ENCODE results near the gene PTPRD.

The PTPRD gene

DNA sequence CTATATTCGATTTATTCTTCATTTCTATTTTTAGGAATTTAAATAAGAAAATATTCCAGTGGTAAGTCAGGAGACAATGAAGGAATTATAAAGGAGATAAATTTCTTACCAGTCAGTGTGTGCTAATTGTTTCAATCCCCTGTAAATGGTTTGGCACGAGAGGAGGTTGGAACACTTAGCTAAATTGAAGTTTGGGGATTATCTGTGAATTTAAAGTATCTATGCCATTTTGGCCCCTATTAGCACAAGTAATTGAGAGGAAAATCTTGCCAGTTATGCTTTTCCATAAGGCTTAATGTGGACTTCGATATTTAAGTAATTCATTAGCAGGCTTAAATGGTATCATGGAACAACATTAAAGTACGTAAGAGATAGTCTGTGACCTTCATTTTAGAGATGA lies 860.8 kb downstream of the PTPRD start:
- no peak overlapping the region for H3K27ac ChIP-seq (ENCODE audit: extremely low read depth, low read depth, low read length)
- CTCF ChIA-PET, result no interaction called here
- TF ChIP-seq ZNF707 (tag by site-specific recombination; IDR thresholded peaks at IDR 0.05), result no peak

DNA sequence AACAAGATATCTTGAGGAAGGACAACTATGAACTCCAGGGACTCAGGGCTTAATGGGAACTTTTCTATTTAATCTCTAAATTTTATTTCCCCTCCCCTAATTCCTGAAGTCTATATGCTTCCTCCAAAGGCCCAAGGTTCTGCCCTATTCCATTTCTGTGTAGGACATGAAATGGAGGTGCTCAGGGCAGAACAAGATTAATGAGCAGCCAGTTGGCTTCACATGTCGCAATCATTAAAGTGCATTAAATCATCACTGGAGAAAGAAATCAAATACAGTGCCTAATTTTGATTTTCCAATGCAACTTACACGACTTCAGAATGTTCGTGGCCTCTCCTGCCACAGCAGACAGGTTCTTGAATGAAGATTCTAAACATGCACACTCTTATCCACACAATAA lies 862.1 kb downstream of the PTPRD start:
- H3K4me1 ChIP-seq (ENCODE audit: control insufficient read depth, insufficient read depth, low read length), result no peaks in the 10 kb centered on the region
- no peaks in the 10 kb centered on the region for H3K36me3 ChIP-seq (ENCODE audit: control insufficient read depth in 2 of 2, insufficient read depth in 1 of 2, low read length in 2 of 2)
- no peaks in the 10 kb centered on the region for H3K9me3 ChIP-seq (ENCODE audit: control insufficient read depth, insufficient read depth, low read depth, low read length)
- TF ChIP-seq ZSCAN23 (tag by site-specific recombination; IDR thresholded peaks at IDR 0.05) (no peak), ZNF169 (tag by site-specific recombination; IDR thresholded peaks at IDR 0.05) (no peak), ZBTB1 (tag by site-specific recombination; IDR thresholded peaks at IDR 0.05) (no peak)
- CTCF ChIA-PET, result interaction anchor here (0.5 to 0.6 kb wide), 2 partner anchors 139 to 1965 kb away, joined by 3 read pairs; no protein-coding TSS in a partner anchor
- H3K4me3 ChIP-seq (ENCODE audit: low read depth, low read length), result no peak overlapping the region
- no peak overlapping the region for H3K27ac ChIP-seq (ENCODE audit: extremely low read depth, low read depth, low read length)
- POLR2A ChIA-PET, result no interaction called here

More for the DNA sequence above, 860.8 kb downstream of the PTPRD start:
- H3K36me3 ChIP-seq (ENCODE audit: control insufficient read depth in 2 of 2, insufficient read depth in 1 of 2, low read length in 2 of 2), result no peaks in the 10 kb centered on the region
- POLR2A ChIA-PET, result no interaction called here
- H3K4me3 ChIP-seq (ENCODE audit: low read depth, low read length), result no peak overlapping the region
- H3K4me1 ChIP-seq (ENCODE audit: control insufficient read depth, insufficient read depth, low read length), result no peaks in the 10 kb centered on the region
- no peaks in the 10 kb centered on the region for H3K9me3 ChIP-seq (ENCODE audit: control insufficient read depth, insufficient read depth, low read depth, low read length)

GRCh38 chr9:9749591-9749990 lies 863.2 kb downstream of the PTPRD start:
- Histone ChIP-seq H3K4me1 (ENCODE audit: control insufficient read depth, insufficient read depth, low read length) (no peaks in the 10 kb centered on the region), H3K27ac (ENCODE audit: extremely low read depth, low read depth, low read length) (no peak overlapping the region), H3K9me3 (ENCODE audit: control insufficient read depth, insufficient read depth, low read depth, low read length) (no peaks in the 10 kb centered on the region), H3K4me3 (ENCODE audit: low read depth, low read length) (no peak overlapping the region), H3K36me3 (ENCODE audit: control insufficient read depth in 2 of 2, insufficient read depth in 1 of 2, low read length in 2 of 2) (no peaks in the 10 kb centered on the region)
- TF ChIP-seq ZNF223 (tag by site-specific recombination; IDR thresholded peaks at IDR 0.05), result no peak
- no peak for TF ChIP-seq HOXC10 (CRISPR knock-in tag; IDR thresholded peaks at IDR 0.05)
- no peak for TF ChIP-seq ELK4 (IDR thresholded peaks at IDR 0.05; ENCODE audit: borderline replicate concordance, low read depth, low read length)
- TF ChIP-seq ZNF747 (tag by site-specific recombination; IDR thresholded peaks at IDR 0.05), result no peak
- ChIA-PET POLR2A (no interaction called here), CTCF (no interaction called here)

DNA sequence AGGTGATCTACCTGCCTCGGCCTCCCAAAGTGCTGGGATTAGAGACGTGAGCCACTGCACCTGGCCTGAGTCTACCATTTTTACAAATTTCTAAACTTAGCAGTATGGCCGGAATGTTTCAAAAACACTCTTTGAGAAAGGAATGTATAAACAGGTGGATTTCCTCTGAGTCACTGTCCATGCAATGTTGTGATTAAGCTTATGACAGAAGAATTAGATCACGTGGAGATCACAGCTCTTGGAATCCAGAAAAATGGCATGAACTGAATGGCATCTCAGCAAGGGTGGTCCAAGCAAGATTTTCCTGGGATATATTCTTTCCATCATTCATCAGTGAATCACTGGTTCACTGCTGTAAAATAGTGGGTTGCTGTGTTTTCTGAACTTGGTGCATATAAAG lies 865.0 kb downstream of the PTPRD start:
- Histone ChIP-seq H3K4me3 (ENCODE audit: low read depth, low read length) (no peak overlapping the region), H3K27ac (ENCODE audit: extremely low read depth, low read depth, low read length) (no peak overlapping the region), H3K36me3 (ENCODE audit: control insufficient read depth in 2 of 2, insufficient read depth in 1 of 2, low read length in 2 of 2) (no peaks in the 10 kb centered on the region), H3K4me1 (ENCODE audit: control insufficient read depth, insufficient read depth, low read length) (no peaks in the 10 kb centered on the region), H3K9me3 (ENCODE audit: control insufficient read depth, insufficient read depth, low read depth, low read length) (no peaks in the 10 kb centered on the region)
- no peak for TF ChIP-seq REPIN1 (tag by site-specific recombination; IDR thresholded peaks at IDR 0.05; ENCODE audit: low read depth)
- TF ChIP-seq YY1 (tag by site-specific recombination; IDR thresholded peaks at IDR 0.05), result no peak
- TF ChIP-seq, protein P1, sequence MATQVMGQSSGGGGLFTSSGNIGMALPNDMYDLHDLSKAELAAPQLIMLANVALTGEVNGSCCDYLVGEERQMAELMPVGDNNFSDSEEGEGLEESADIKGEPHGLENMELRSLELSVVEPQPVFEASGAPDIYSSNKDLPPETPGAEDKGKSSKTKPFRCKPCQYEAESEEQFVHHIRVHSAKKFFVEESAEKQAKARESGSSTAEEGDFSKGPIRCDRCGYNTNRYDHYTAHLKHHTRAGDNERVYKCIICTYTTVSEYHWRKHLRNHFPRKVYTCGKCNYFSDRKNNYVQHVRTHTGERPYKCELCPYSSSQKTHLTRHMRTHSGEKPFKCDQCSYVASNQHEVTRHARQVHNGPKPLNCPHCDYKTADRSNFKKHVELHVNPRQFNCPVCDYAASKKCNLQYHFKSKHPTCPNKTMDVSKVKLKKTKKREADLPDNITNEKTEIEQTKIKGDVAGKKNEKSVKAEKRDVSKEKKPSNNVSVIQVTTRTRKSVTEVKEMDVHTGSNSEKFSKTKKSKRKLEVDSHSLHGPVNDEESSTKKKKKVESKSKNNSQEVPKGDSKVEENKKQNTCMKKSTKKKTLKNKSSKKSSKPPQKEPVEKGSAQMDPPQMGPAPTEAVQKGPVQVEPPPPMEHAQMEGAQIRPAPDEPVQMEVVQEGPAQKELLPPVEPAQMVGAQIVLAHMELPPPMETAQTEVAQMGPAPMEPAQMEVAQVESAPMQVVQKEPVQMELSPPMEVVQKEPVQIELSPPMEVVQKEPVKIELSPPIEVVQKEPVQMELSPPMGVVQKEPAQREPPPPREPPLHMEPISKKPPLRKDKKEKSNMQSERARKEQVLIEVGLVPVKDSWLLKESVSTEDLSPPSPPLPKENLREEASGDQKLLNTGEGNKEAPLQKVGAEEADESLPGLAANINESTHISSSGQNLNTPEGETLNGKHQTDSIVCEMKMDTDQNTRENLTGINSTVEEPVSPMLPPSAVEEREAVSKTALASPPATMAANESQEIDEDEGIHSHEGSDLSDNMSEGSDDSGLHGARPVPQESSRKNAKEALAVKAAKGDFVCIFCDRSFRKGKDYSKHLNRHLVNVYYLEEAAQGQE (tag by site-specific recombination; IDR thresholded peaks at IDR 0.05), result no peak
- TF ChIP-seq ZNF155 (tag by site-specific recombination; IDR thresholded peaks at IDR 0.05), result no peak
- TF ChIP-seq ZNF549 (tag by site-specific recombination; IDR thresholded peaks at IDR 0.05), result no peak
- TF ChIP-seq, protein P2, sequence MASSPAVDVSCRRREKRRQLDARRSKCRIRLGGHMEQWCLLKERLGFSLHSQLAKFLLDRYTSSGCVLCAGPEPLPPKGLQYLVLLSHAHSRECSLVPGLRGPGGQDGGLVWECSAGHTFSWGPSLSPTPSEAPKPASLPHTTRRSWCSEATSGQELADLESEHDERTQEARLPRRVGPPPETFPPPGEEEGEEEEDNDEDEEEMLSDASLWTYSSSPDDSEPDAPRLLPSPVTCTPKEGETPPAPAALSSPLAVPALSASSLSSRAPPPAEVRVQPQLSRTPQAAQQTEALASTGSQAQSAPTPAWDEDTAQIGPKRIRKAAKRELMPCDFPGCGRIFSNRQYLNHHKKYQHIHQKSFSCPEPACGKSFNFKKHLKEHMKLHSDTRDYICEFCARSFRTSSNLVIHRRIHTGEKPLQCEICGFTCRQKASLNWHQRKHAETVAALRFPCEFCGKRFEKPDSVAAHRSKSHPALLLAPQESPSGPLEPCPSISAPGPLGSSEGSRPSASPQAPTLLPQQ (tag by site-specific recombination; IDR thresholded peaks at IDR 0.05), result no peak
- TF ChIP-seq ZNF629 (tag by site-specific recombination; IDR thresholded peaks at IDR 0.05), result no peak
- TF ChIP-seq ZNF660 (tag by site-specific recombination; IDR thresholded peaks at IDR 0.05), result no peak
- TF ChIP-seq KLF17 (tag by site-specific recombination; IDR thresholded peaks at IDR 0.05), result no peak
- no peak for TF ChIP-seq ZNF10 (tag by site-specific recombination; IDR thresholded peaks at IDR 0.05)
- no peak for TF ChIP-seq ZNF621 (tag by site-specific recombination; IDR thresholded peaks at IDR 0.05)
- no peak for TF ChIP-seq ZNF138 (tag by site-specific recombination; IDR thresholded peaks at IDR 0.05; ENCODE audit: borderline replicate concordance)
- no peak for TF ChIP-seq ZNF596 (tag by site-specific recombination; IDR thresholded peaks at IDR 0.05)
- TF ChIP-seq ZNF670 (tag by site-specific recombination; IDR thresholded peaks at IDR 0.05; ENCODE audit: low read depth), result no peak
- TF ChIP-seq KLF9 (tag by site-specific recombination; IDR thresholded peaks at IDR 0.05; ENCODE audit: low read depth), result no peak
- TF ChIP-seq ZNF133 (tag by site-specific recombination; IDR thresholded peaks at IDR 0.05), result no peak
- CTCF ChIA-PET, result interaction anchor here (0.7 kb wide), 1 partner anchor 11 kb away, joined by 3 read pairs; no protein-coding TSS in a partner anchor
- POLR2A ChIA-PET, result no interaction called here
